GM18909 (cell line): Measurements from ENCODE around the gene MEX3A.

Experiments
- ATAC-seq: cut with Tn5 transposase; IDR thresholded peaks from one replicate; pipeline ENCODE4 v1.9.1; 2021; ENCODE audit warnings: mild to moderate bottlenecking; ENCODE audit not compliant: unreplicated experiment, poor library complexity

Gene MEX3A

DNA sequence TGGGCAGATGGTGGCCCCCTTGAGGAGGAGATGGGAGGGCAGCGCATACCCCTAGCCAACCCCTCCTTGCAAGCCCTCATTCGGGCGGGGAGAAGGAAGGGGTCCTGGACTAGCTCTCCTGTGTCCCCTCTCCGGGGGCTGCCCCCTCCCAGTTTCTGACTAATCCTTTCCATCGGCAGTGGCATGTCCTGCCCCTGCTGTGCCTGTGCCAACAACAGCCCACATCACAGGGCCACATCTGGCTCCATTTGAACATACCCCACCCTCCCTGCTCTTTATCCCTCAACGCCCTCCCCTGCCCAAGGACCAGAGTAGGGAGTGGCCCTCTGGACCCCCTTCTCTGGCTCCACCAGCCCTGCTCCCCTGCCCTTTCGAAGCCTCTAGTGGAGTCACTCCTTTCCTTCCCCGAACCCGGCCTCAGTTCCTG is 21.3 kb upstream of the MEX3A start:
- ATAC-seq = no peak

- ATAC-seq = no peak
These were observed 20.6 kb upstream of the MEX3A start for GRCh38 chr1:156102633-156103511.

- ATAC-seq = no peak
These were observed 19.6 kb upstream of the MEX3A start for GRCh38 chr1:156101880-156102279.

GRCh38 chr1:156100205-156100995 is 18.1 kb upstream of the MEX3A start:
- ATAC-seq = no peak

- ATAC-seq = no peak
These were observed 17.0 kb upstream of the MEX3A start for GRCh38 chr1:156099282-156099681.

- ATAC-seq = no peak
These were observed 16.5 kb upstream of the MEX3A start for GRCh38 chr1:156098784-156099183.

DNA sequence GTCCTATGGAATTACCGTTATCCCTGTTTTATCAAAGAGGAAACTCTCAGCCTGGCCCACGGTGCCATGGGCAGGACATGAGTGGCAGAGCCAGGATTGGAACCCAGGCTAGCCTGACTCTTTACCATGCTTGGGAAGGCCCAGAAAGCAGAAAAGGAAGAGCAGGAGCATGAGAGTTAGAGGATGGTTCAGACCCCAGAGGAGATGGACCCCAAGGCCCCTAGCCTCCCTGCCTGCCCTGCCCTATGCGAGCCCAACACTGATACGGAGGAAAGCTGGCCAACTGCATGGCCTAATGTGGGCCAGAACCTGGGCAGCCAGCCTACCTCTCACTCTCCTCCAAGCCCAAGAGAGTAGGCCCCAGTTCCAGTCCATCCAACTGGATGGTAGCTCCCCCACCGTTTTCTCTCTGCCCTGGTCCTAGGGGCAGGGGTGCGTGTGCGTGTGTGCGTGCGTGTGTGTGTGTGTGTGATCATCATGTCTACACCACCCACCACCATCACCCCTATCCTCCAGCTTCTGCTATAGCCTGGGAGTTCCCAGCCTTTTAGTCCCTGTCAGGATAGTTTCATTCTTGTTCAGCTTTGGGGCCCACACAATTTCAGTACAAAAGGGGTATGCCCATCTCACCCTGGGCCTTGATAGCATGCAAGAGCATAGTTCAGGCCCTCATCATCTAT is 15.4 kb upstream of the MEX3A start:
- no peak for ATAC-seq

DNA sequence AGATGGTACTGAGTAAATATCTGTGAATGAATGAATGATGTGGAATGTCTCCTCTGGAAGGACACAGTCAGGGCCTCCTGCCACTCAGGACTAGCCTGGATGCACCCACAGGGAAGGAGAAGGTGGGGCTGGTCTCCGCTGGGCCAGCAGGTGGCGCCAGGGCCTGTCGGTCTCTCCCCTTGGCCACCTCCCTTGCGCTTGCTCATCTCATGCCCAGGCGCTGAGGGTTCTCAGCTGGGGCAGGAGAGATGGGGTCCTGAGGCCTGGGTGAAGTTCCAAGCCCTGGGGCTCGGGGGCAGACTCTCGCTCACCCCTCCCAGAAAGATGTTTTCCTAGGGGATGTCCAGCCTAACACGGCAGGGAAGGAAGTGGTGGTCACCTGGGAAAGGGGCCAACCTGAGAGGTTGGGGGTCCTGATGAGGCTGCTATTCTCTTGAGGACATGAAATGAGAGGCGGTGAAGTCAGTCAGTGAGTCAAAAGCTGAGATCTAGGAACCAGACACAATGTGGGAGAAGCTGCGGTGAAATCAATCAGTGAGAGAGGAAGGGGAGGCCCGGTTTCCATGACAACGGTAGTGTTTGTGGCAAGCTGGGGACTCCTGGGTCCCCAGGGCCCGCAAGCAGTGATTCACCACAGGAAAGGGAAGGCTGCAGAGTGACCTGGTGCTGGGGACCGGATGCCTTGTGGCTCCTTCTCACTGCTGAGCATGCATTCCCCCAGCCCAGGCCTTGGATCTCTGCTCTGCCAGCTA is 14.6 kb upstream of the MEX3A start:
- peak; percentile 60 for ATAC-seq

DNA sequence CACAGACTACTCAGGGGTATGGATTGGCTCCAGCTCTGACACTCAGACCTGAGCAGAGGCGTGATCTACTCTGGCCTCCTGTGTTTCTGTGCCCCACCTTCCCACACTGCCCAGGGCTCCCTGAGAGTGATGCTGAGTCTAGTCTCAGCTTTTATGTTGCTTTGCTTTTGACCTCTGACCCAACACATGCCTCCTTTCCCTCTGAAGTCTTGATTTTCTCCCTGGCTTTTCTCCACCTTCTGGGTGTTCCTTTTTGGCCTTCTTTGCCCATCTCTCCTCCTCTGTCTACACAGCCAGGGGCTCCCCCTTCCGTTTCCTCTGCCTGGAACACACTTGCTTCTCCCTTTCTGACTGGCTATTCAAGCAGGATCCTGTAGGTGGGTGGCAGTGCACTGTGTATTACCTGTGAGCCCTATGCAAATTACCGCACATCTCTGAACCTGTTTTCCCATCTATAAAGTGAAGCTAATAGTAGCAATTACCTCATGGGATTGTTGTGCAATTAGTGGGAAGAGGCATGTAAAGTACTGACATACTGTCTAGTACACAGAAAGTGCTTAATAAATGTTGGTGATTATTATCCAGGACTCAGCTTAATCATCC is 13.7 kb upstream of the MEX3A start:
- no peak for ATAC-seq

DNA sequence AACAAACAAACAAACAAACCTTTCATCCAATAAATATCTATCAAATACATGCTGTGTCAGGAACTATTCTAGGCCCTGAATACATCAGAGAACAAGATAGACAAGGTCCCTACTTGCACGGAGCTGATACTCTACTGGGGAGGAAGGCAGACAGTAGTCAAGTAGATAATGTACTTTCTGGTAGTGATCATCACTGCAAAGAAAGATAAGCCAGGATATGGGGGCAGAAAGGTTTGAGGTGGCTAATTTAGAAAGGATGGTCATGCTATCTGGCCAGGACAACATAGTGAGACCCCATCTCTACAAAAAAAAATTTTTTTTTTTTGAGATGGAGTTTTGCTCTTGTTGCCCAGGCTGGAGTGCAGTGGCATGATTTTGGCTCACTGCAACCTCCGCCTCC is 9.3 kb upstream of the MEX3A start:
- ATAC-seq = no peak

GRCh38 chr1:156090840-156091188 is 8.5 kb upstream of the MEX3A start:
- ATAC-seq = peak; percentile 63

GRCh38 chr1:156090138-156090839 is 8.0 kb upstream of the MEX3A start:
- ATAC-seq = no peak

DNA sequence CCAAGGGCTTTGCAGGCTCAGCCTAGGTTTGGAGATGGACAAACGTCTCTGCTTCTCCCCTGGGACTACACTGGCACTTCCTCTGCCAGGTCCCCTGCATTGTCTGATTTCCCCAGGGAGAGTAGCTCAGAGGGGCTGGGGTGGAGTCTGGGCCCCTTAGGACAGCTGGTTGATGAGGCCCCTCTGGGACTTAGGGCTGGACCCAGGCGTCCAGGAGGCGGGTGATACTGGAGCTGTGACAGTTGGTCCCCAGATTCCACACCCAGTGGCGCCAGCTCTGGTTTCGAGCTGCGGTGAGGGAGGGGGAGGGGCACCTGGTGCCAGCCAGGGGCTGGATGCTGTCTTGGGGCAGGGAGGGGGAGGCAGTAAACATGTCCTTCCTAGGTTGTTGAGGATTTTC is 7.4 kb upstream of the MEX3A start:
- ATAC-seq = no peak

DNA sequence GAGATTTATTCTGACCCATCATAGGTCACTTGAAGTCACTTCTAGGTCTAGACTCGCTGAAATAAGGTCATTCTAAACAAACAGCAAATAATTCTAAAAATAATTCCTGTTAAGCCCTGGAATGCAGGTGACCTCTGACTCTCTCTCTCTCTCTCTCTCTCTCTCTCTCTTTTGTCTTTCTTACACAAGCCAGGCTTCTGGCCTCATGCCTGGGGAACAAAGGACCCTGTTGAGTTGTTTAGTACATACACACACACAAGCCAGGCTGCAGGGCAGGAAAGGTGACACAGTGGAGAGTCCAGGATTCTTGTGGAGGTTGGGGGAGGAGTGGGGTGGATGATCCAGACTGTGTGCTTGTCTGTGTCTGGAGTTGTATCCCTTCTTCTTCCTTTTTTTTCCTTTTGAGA is 4.0 kb upstream of the MEX3A start:
- ATAC-seq = no peak

DNA sequence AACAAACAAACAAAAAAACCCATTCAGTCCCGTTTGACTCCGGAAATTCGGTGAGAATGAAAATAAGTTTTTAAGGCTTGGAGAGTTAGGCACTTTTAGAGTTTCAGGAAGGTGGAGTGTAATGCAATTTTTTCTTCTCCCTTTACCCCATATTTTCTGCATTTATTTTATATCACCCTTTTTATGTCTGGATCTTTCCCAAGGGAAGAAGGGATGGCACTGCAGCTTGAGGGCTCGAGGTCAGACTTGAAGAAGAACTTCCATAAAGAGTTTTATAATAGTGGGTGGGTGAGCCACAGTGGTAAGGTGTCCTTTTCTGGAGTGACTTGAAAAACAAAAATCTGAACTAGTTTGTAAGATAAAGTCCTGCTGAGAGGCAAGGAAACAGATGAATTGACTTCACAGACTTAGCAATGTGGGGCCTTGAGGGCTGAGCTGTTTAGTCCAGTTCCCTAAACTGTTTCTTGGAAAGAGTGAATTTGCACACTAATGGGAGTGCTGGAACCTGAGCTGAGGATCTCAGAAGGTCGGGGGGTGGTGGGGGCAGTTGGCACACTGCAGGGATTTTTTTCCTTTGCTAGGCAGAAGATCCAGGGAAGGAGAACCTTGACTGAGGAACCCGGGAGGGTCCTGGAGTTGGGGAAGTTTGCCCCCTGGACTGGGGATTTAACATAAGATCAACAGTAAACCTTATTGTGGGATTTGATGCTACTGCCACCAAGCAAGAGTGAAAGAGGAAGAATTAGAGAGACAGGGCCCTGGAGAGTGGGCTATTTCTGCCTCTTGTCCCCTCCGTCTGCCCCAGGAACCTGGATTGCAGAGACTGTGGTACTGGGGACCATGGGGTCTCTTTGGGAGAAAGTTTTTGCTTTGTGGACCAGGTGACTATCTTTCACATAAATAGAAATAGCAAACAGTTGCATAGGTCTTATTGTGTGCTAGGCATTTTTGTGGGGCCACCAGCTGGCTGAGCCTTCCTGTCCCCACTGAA is 1.8 kb upstream of the MEX3A start:
- no peak for ATAC-seq

DNA sequence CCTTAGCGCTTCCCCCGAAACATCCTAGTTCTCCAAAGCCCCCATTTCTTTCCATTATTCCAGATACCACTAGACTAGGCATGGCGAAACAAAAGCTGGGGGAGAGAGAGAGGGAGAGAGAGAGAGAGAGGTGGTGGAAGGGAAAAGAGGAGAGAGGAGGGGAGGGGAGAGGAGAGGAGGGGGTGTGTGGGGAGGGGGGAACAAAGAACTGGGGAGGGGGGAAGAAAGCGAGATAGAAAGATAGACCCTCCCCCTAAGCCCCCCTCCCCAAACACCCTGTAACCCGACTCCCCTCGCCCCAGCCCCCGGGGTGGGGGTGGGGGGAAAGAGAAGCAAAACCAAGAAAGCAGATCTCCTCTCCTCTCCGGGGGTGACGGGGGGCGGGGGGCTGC is 352 bp downstream of the MEX3A start:
- ATAC-seq = no peak

DNA sequence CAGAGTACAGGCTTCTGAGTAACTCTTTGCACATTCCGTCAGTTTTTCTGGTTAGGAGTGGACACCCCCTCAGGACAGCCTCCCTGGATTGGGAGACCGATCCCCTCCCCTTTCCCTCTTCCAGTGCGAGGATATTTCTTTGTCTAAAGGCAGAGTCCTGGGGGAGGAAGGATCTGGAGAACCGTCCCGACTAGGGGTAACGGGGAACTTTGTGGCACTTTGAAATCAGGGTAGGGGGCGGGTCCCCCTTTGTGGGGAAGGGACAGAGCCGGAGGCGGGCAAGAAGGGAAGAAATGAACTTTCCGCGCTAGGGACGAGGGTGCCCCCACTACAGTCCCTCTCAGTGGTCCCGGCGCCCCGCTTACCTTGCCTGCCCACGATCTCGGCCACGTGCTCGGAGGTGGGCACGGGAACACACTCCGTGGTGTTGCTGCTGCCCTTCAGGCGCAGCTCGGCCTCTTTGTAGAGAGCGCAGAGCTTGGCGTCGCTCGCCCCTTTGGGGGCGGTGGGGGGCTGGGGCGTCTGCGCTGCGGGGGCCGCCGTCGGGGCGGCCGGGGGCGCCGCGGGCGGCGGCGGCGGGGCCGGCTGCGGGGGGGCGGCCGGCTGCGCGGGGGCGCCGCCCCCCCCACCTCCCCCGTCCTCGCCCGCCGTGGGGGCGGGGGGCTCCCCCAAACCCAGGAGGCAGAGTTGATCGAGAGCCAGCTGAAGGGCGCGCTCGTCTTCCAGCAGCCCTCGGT is 917 bp downstream of the MEX3A start:
- no peak for ATAC-seq

DNA sequence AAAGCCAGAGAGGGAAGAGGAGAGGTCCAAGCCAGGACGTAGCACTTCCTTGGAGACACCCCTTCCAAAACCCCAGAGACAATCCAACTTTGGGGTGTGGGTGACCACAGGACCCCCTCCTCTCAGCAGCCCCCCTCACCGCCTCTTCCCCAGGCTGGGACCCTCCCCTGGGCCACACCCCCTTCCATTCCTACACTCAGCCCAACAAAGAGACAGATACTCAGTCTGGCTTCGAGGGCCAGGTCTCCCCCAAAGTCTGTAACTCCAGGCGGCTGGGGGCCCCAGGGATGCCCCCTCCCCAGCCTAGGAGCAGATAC is 1.4 kb downstream of the MEX3A start:
- no peak for ATAC-seq
